Neural cell (in vitro differentiated cells): ENCODE measurements around the gene AGT. TPM values are rescaled to one million over a fixed set of nuclear protein-coding genes. Genes with fewer than 3 reads are reported as not detected.
"Not testable (repeated sequence)": the region's sequence is repeated elsewhere in the genome, so short reads cannot be mapped to it uniquely, and the experiment has no call there.

Experiments
- H2AFZ ChIP-seq: fragments of 200-600, 300-800 bp; sonication (generic), shearing (Covaris generic); 2 replicates; pipeline ENCODE4 v1.6.0; 2014; ENCODE audit warnings: low read depth, mild to moderate bottlenecking, antibody characterized with exemption, low read length, moderate library complexity
- H3F3A ChIP-seq: fragments of 200-600 bp; shearing (Covaris generic); 2 replicates; pipeline ENCODE4 v1.6.1; 2016; ENCODE audit warnings: mild to moderate bottlenecking, moderate library complexity, mixed read lengths, antibody characterized with exemption, low read length; ENCODE audit not compliant: insufficient read depth, poor library complexity, severe bottlenecking
- H3K27ac ChIP-seq: fragments of 200-600, 300-800 bp; sonication (generic), shearing (Covaris generic); 2 replicates; pipeline ENCODE4 v1.5.1; 2014; ENCODE audit warnings: mild to moderate bottlenecking, low read length, moderate library complexity
- H3K27me3 ChIP-seq: fragments of 300-800, 200-600 bp; sonication (generic), shearing (Covaris generic); 2 replicates; pipeline ENCODE4 v1.6.0; 2014; ENCODE audit warnings: mild to moderate bottlenecking, low read depth, low read length, moderate library complexity; ENCODE audit not compliant: insufficient read depth
- H3K36me3 ChIP-seq: fragments of 300-800, 200-600 bp; sonication (generic), shearing (Covaris generic); 2 replicates; pipeline ENCODE4 v1.5.1; 2014; ENCODE audit warnings: mild to moderate bottlenecking, antibody characterized with exemption, low read length, moderate library complexity; ENCODE audit not compliant: insufficient read depth
- H3K4me2 ChIP-seq: fragments of 300-800, 200-600 bp; sonication (generic), shearing (Covaris generic); 2 replicates; pipeline ENCODE4 v1.6.0; 2014; ENCODE audit warnings: mild to moderate bottlenecking, low read length
- H3K4me3 ChIP-seq: fragments of 300-800, 200-600 bp; sonication (generic), shearing (Covaris generic); 2 replicates; pipeline ENCODE4 v1.5.1; 2014; ENCODE audit warnings: mild to moderate bottlenecking, low read length, moderate library complexity
- H3K79me2 ChIP-seq: fragments of 200-600 bp; shearing (Covaris generic); replicated peaks from 2 replicates; pipeline ENCODE4 v1.6.0; 2014; ENCODE audit warnings: mild to moderate bottlenecking, low read length, moderate library complexity; ENCODE audit not compliant: insufficient read depth
- H3K9ac ChIP-seq: fragments of 300-800, 200-600 bp; sonication (generic), shearing (Covaris generic); 2 replicates; pipeline ENCODE4 v1.6.1; 2016; ENCODE audit warnings: mild to moderate bottlenecking, low read length, mixed read lengths
- H3K9me2 ChIP-seq: fragments of 200-600 bp; shearing (Covaris generic); 2 replicates; pipeline ENCODE4 v1.6.1; 2016; ENCODE audit warnings: mild to moderate bottlenecking, low read length, mixed read lengths; ENCODE audit not compliant: insufficient read depth
- H3K9me3 ChIP-seq: fragments of 200-600, 300-800 bp; sonication (generic), shearing (Covaris generic); 2 replicates; pipeline ENCODE4 v1.6.1; 2016; ENCODE audit warnings: mild to moderate bottlenecking, mixed run types, low read length, moderate library complexity, mixed read lengths
- H4K20me1 ChIP-seq: fragments of 200-600 bp; shearing (Covaris generic); 2 replicates; pipeline ENCODE4 v1.6.1; 2016; ENCODE audit warnings: mild to moderate bottlenecking, mixed run types; ENCODE audit not compliant: insufficient read depth
- EP300 ChIP-seq: fragments of 450-650 bp; conservative IDR thresholded peaks from 2 replicates; pipeline ENCODE4 v1.6.1; 2014; ENCODE audit warnings: antibody characterized with exemption, mild to moderate bottlenecking, moderate library complexity; ENCODE audit not compliant: poor library complexity, severe bottlenecking
- EZH2 ChIP-seq: fragments of 200-600, 300-800 bp; shearing (Covaris generic), sonication (generic); IDR thresholded peaks from 2 replicates; pipeline ENCODE4 v1.6.1; 2014; ENCODE audit warnings: antibody characterized with exemption, low read length, borderline replicate concordance, mild to moderate bottlenecking; ENCODE audit not compliant: insufficient read depth, poor library complexity, severe bottlenecking
- MXI1 ChIP-seq: fragments of 450-650 bp; conservative IDR thresholded peaks from 2 replicates; pipeline ENCODE4 v1.6.1; 2014; ENCODE audit warnings: antibody characterized with exemption, mild to moderate bottlenecking; ENCODE audit not compliant: poor library complexity, severe bottlenecking
- POLR2AphosphoS5 ChIP-seq: IDR thresholded peaks from 2 replicates; pipeline ENCODE4 v1.6.1; 2012
- RAD21 ChIP-seq: fragments of 450-650 bp; conservative IDR thresholded peaks from 2 replicates; pipeline ENCODE4 v1.6.1; 2014; ENCODE audit warnings: antibody characterized with exemption, mild to moderate bottlenecking, moderate library complexity
- SMC3 ChIP-seq: fragments of 450-650 bp; conservative IDR thresholded peaks from 2 replicates; pipeline ENCODE4 v1.6.1; 2014; ENCODE audit warnings: antibody characterized with exemption, mild to moderate bottlenecking, moderate library complexity; ENCODE audit not compliant: poor library complexity
- TAF1 ChIP-seq: IDR thresholded peaks from 2 replicates; pipeline ENCODE4 v1.6.1; 2012; ENCODE audit warnings: low read depth
- polyA plus RNA-seq: library from polyadenylated mRNA; depleted of rRNA; stranded (reverse); fragments of >200 nt; gene quantifications from 2 replicates; pipeline ENCODE4 v1.2.3, GENCODE V29; 2014
- TF ChIP-seq, protein P1 (sequence below): IDR thresholded peaks from 2 replicates; pipeline ENCODE4 v1.6.1; 2012; ENCODE audit warnings: borderline replicate concordance
- TF ChIP-seq, protein P2 (sequence below): fragments of 450-650 bp; IDR thresholded peaks from 2 replicates; pipeline ENCODE4 v1.5.1; 2014; ENCODE audit warnings: antibody characterized with exemption, mild to moderate bottlenecking, moderate library complexity; ENCODE audit not compliant: poor library complexity, severe bottlenecking

The AGT gene
- polyA plus RNA-seq, 1 donor from 2014 or later: not detected

DNA sequence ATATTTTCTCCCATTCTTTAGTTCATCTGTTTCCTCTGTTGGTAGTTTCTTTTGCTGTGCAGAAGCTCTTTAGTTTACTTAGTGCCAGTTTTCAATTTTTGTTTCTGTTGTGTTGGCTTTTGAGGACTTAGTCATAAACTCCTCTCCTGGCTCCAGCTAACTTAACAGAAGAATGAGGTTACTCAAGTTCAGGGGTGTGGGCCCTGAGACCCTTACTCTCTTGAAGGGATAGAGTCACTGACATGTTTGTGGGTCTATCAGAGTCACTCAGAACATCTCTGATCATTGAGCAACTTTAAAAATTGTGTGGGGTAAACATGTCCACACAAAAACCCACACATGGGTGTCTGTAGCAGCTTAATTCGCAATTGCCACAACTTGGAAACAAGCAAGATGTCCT, 14.2 kb downstream of the AGT start:
- Histone ChIP-seq H3K9me3 (no peaks in the 10 kb centered on the region), H3K36me3 (no peaks in the 10 kb centered on the region), H3K79me2 (no peaks in the 10 kb centered on the region), H3K4me2 (no peak overlapping the region), H3K9ac (no peak overlapping the region), H4K20me1 (no peaks in the 10 kb centered on the region), H3K4me3 (no peak overlapping the region), H2AFZ (no peak overlapping the region), H3K9me2 (no peaks in the 10 kb centered on the region), H3K27ac (no peak overlapping the region), H3K27me3 (no peaks in the 10 kb centered on the region), H3F3A (no peaks in the 10 kb centered on the region)
- no peak for TF ChIP-seq POLR2AphosphoS5
- TF ChIP-seq, protein P1, sequence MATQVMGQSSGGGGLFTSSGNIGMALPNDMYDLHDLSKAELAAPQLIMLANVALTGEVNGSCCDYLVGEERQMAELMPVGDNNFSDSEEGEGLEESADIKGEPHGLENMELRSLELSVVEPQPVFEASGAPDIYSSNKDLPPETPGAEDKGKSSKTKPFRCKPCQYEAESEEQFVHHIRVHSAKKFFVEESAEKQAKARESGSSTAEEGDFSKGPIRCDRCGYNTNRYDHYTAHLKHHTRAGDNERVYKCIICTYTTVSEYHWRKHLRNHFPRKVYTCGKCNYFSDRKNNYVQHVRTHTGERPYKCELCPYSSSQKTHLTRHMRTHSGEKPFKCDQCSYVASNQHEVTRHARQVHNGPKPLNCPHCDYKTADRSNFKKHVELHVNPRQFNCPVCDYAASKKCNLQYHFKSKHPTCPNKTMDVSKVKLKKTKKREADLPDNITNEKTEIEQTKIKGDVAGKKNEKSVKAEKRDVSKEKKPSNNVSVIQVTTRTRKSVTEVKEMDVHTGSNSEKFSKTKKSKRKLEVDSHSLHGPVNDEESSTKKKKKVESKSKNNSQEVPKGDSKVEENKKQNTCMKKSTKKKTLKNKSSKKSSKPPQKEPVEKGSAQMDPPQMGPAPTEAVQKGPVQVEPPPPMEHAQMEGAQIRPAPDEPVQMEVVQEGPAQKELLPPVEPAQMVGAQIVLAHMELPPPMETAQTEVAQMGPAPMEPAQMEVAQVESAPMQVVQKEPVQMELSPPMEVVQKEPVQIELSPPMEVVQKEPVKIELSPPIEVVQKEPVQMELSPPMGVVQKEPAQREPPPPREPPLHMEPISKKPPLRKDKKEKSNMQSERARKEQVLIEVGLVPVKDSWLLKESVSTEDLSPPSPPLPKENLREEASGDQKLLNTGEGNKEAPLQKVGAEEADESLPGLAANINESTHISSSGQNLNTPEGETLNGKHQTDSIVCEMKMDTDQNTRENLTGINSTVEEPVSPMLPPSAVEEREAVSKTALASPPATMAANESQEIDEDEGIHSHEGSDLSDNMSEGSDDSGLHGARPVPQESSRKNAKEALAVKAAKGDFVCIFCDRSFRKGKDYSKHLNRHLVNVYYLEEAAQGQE: no peak
- TF ChIP-seq, protein P2, sequence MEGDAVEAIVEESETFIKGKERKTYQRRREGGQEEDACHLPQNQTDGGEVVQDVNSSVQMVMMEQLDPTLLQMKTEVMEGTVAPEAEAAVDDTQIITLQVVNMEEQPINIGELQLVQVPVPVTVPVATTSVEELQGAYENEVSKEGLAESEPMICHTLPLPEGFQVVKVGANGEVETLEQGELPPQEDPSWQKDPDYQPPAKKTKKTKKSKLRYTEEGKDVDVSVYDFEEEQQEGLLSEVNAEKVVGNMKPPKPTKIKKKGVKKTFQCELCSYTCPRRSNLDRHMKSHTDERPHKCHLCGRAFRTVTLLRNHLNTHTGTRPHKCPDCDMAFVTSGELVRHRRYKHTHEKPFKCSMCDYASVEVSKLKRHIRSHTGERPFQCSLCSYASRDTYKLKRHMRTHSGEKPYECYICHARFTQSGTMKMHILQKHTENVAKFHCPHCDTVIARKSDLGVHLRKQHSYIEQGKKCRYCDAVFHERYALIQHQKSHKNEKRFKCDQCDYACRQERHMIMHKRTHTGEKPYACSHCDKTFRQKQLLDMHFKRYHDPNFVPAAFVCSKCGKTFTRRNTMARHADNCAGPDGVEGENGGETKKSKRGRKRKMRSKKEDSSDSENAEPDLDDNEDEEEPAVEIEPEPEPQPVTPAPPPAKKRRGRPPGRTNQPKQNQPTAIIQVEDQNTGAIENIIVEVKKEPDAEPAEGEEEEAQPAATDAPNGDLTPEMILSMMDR: no peak
- no peak for TF ChIP-seq MXI1

GRCh38 chr1:230698964-230699363, 15.0 kb downstream of the AGT start:
- H3K9ac ChIP-seq, H3K9me2 ChIP-seq, H3K4me3 ChIP-seq, H3K79me2 ChIP-seq, H3K4me2 ChIP-seq, H3K9me3 ChIP-seq, H3K27me3 ChIP-seq, H3K27ac ChIP-seq, H4K20me1 ChIP-seq, H3F3A ChIP-seq, H3K36me3 ChIP-seq, H2AFZ ChIP-seq: not testable (repeated sequence)

- Histone ChIP-seq H4K20me1 (no peaks in the 10 kb centered on the region), H3F3A (no peaks in the 10 kb centered on the region), H3K36me3 (no peaks in the 10 kb centered on the region), H3K9me2 (no peaks in the 10 kb centered on the region), H3K9me3 (no peaks in the 10 kb centered on the region), H3K9ac (no peak overlapping the region), H2AFZ (no peak overlapping the region), H3K27ac (no peak overlapping the region), H3K79me2 (no peaks in the 10 kb centered on the region), H3K4me2 (no peak overlapping the region), H3K4me3 (no peak overlapping the region), H3K27me3 (no peaks in the 10 kb centered on the region)
- TF ChIP-seq, protein P1: no peak
- TF ChIP-seq MXI1 (no peak), RAD21 (no peak), POLR2AphosphoS5 (no peak), EZH2 (no peak), SMC3 (no peak), TAF1 (no peak), EP300 (no peak)
- TF ChIP-seq, protein P2: no peak
These were observed 15.8 kb downstream of the AGT start for GRCh38 chr1:230698130-230698529.
